Muscle of leg (tissue), 11 donors: ENCODE data around the gene SLC15A5. TPM values are rescaled to one million over a fixed set of nuclear protein-coding genes. Genes with fewer than 3 reads are reported as not detected.

Experiments used
- DNase-seq: peaks from one replicate; pipeline ENCODE4 v3.0.0; 2013
- H3K27ac ChIP-seq: one replicate; pipeline ENCODE4 v1.5.1; 2013; ENCODE audit warnings: mild to moderate bottlenecking, low read length, control low read depth
- H3K27me3 ChIP-seq: one replicate; pipeline ENCODE4 v1.6.1; 2013; ENCODE audit warnings: low read length; ENCODE audit not compliant: control insufficient read depth, insufficient read depth
- H3K36me3 ChIP-seq: one replicate; pipeline ENCODE4 v1.6.1; 2013; ENCODE audit warnings: low read length; ENCODE audit not compliant: control insufficient read depth, insufficient read depth
- H3K4me1 ChIP-seq: one replicate; pipeline ENCODE4 v1.6.1; 2013; ENCODE audit warnings: low read length; ENCODE audit not compliant: control insufficient read depth, insufficient read depth
- H3K4me3 ChIP-seq: one replicate; pipeline ENCODE4 v1.5.1; 2013; ENCODE audit warnings: low read length, control low read depth
- H3K9me3 ChIP-seq: replicated peaks from 2 replicates; pipeline ENCODE4 v1.6.1; 2013; ENCODE audit warnings: low read depth, low read length; ENCODE audit not compliant: control insufficient read depth
- whole genome bisulfite sequencing: methylation state at CpG from one replicate; pipeline ENCODE4 v1.1.5; 2013; ENCODE audit warnings: missing lambda C conversion rate; ENCODE audit not compliant: insufficient coverage; 5-methylcytosine and 5-hydroxymethylcytosine counted together
- polyA plus RNA-seq, 8 donors: library from polyadenylated mRNA; unstranded; fragments of 120-200 nt; gene quantifications; one replicate each; pipeline versions ENCODE4 v1.2.1 to v1.2.3, GENCODE V29; 2013; ENCODE audit warnings: inconsistent platforms in 1 of 8, low replicate concordance in 1 of 8; ENCODE audit not compliant: insufficient read length in 8 of 8, insufficient read depth in 1 of 8
- total RNA-seq: library from RNA; stranded (reverse); fragments of 120-200 nt; gene quantifications from one replicate; pipeline ENCODE4 v1.2.4, GENCODE V29; 2013

SLC15A5 gene
- total and polyA plus RNA-seq, 9 donors, result 0.04 TPM; not detected in 8

GRCh38 chr12:16269946-16270345, 7.5 kb downstream of the SLC15A5 start:
- H3K36me3 ChIP-seq, result no peaks in the 10 kb centered on the region
- no peaks in the 10 kb centered on the region for H3K27me3 ChIP-seq
- H3K4me1 ChIP-seq, result peaks cover 2% of the 10 kb centered on the region
- H3K9me3 ChIP-seq, result no peaks in the 10 kb centered on the region
- DNase-seq, result no peak
- H3K27ac ChIP-seq, result no peak overlapping the region
- no peak overlapping the region for H3K4me3 ChIP-seq
- WGBS, result 71% methylated on average over 1 of the region's 2 CpGs

GRCh38 chr12:16266085-16266484, 11.4 kb downstream of the SLC15A5 start:
- H3K4me1 ChIP-seq, result peaks cover 2% of the 10 kb centered on the region
- H3K27ac ChIP-seq, result no peak overlapping the region
- no peak overlapping the region for H3K4me3 ChIP-seq
- H3K36me3 ChIP-seq, result no peaks in the 10 kb centered on the region
- no peak for DNase-seq
- peaks cover 7% of the 10 kb centered on the region for H3K9me3 ChIP-seq
- WGBS, result no CpG with 5 or more reads among the region's 1 CpG
- no peaks in the 10 kb centered on the region for H3K27me3 ChIP-seq

- peaks cover 7% of the 10 kb centered on the region for H3K9me3 ChIP-seq
- no peak overlapping the region for H3K4me3 ChIP-seq
- 100% methylated on average over 1 of the region's 2 CpGs for WGBS
These were observed 15.5 kb downstream of the SLC15A5 start for GRCh38 chr12:16261944-16262475.

GRCh38 chr12:16260206-16260605, 17.3 kb downstream of the SLC15A5 start:
- Histone ChIP-seq H3K36me3 (no peaks in the 10 kb centered on the region), H3K4me3 (no peak overlapping the region), H3K4me1 (no peaks in the 10 kb centered on the region), H3K27me3 (no peaks in the 10 kb centered on the region), H3K27ac (no peak overlapping the region), H3K9me3 (peaks cover 7% of the 10 kb centered on the region)
- no peak for DNase-seq
- no CpG with 5 or more reads among the region's 4 CpGs for WGBS

More at GRCh38 chr12:16261944-16262475, 15.5 kb downstream of the SLC15A5 start:
- no peaks in the 10 kb centered on the region for H3K27me3 ChIP-seq
- H3K27ac ChIP-seq, result no peak overlapping the region
- H3K4me1 ChIP-seq, result no peaks in the 10 kb centered on the region
- DNase-seq, result no peak
- no peaks in the 10 kb centered on the region for H3K36me3 ChIP-seq

GRCh38 chr12:16258963-16259362, 18.5 kb downstream of the SLC15A5 start:
- no peak overlapping the region for H3K27ac ChIP-seq
- DNase-seq, result no peak
- peaks cover 6% of the 10 kb centered on the region for H3K9me3 ChIP-seq
- no peaks in the 10 kb centered on the region for H3K27me3 ChIP-seq
- H3K4me3 ChIP-seq, result no peak overlapping the region
- no CpG with 5 or more reads among the region's 2 CpGs for WGBS
- H3K36me3 ChIP-seq, result no peaks in the 10 kb centered on the region
- no peaks in the 10 kb centered on the region for H3K4me1 ChIP-seq

GRCh38 chr12:16246264-16246663, 31.2 kb downstream of the SLC15A5 start:
- WGBS, result no CpG with 5 or more reads among the region's 1 CpG
- H3K36me3 ChIP-seq, result no peaks in the 10 kb centered on the region
- H3K27ac ChIP-seq, result no peak overlapping the region
- H3K4me3 ChIP-seq, result no peak overlapping the region
- H3K4me1 ChIP-seq, result no peaks in the 10 kb centered on the region
- no peaks in the 10 kb centered on the region for H3K9me3 ChIP-seq
- no peak for DNase-seq
- H3K27me3 ChIP-seq, result no peaks in the 10 kb centered on the region

- Histone ChIP-seq H3K36me3 (no peaks in the 10 kb centered on the region), H3K27me3 (no peaks in the 10 kb centered on the region), H3K9me3 (no peaks in the 10 kb centered on the region), H3K4me1 (no peaks in the 10 kb centered on the region), H3K4me3 (no peak overlapping the region), H3K27ac (no peak overlapping the region)
- DNase-seq, result no peak
- no CpG with 5 or more reads among the region's 3 CpGs for WGBS
These were observed 32.3 kb downstream of the SLC15A5 start for GRCh38 chr12:16245209-16245608.

- H3K4me3 ChIP-seq, result no peak overlapping the region
- no peak overlapping the region for H3K27ac ChIP-seq
- H3K4me1 ChIP-seq, result no peaks in the 10 kb centered on the region
- DNase-seq, result no peak
- no peaks in the 10 kb centered on the region for H3K36me3 ChIP-seq
- no peaks in the 10 kb centered on the region for H3K27me3 ChIP-seq
- 60% methylated on average over 1 of the region's 9 CpGs for WGBS
- no peaks in the 10 kb centered on the region for H3K9me3 ChIP-seq
These were observed 33.7 kb downstream of the SLC15A5 start for GRCh38 chr12:16243487-16244412.

GRCh38 chr12:16241346-16241745, 36.1 kb downstream of the SLC15A5 start:
- DNase-seq, result no peak
- no peaks in the 10 kb centered on the region for H3K36me3 ChIP-seq
- no CpG with 5 or more reads among the region's 4 CpGs for WGBS
- no peak overlapping the region for H3K4me3 ChIP-seq
- no peaks in the 10 kb centered on the region for H3K9me3 ChIP-seq
- H3K27me3 ChIP-seq, result no peaks in the 10 kb centered on the region
- no peak overlapping the region for H3K27ac ChIP-seq
- no peaks in the 10 kb centered on the region for H3K4me1 ChIP-seq

- Histone ChIP-seq H3K4me1 (no peaks in the 10 kb centered on the region), H3K36me3 (no peaks in the 10 kb centered on the region), H3K9me3 (no peaks in the 10 kb centered on the region), H3K4me3 (no peak overlapping the region), H3K27ac (no peak overlapping the region), H3K27me3 (no peaks in the 10 kb centered on the region)
- WGBS, result no CpG with 5 or more reads among the region's 2 CpGs
- DNase-seq, result peak; percentile 35
These were observed 38.8 kb downstream of the SLC15A5 start for GRCh38 chr12:16238661-16239060.
